ENCODE results near the gene GRIP1.

Gene GRIP1

DNA sequence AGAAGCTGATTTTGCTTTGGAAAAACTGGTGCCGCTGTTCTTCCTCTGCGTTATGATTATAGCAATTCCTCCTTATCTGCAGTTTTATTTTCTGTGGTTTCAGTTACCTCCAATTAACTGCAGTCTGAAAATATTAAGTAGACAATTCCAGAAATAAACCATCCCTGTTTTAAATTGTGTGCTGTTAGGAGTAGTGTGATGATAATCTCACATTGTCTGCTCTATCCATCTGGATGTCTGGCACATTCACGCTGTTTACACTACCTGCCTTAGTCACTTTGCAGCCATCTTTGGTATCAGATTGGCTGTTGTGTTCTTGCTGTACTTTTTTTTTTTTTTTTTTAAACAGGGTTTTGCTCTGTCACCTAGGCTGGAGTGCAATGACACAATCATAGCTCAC is 141.0 kb downstream of the GRIP1 start:
- no peak overlapping the region for H3K9ac ChIP-seq (ENCODE audit: low read length)
- H3K9me3 ChIP-seq (ENCODE audit: insufficient read depth, low read length) = no peaks in the 10 kb centered on the region
- H4K20me1 ChIP-seq (ENCODE audit: low read depth, low read length) = no peaks in the 10 kb centered on the region
- H3K4me3 ChIP-seq (ENCODE audit: insufficient read depth, low read length, poor library complexity, severe bottlenecking) = no peak overlapping the region
- no peaks in the 10 kb centered on the region for H3K36me3 ChIP-seq (ENCODE audit: low read length)
- no peak overlapping the region for H3K27ac ChIP-seq (ENCODE audit: low read depth, low read length)
- H3K79me2 ChIP-seq (ENCODE audit: insufficient read depth, low read length) = no peaks in the 10 kb centered on the region
- no peaks in the 10 kb centered on the region for H3K27me3 ChIP-seq (ENCODE audit: low read length)
- no peak overlapping the region for H3K4me2 ChIP-seq (ENCODE audit: low read depth, low read length, poor library complexity, severe bottlenecking)
- H2AFZ ChIP-seq (ENCODE audit: low read depth, low read length, severe bottlenecking) = no peak overlapping the region
- TF ChIP-seq EZH2phosphoT487 (conservative IDR thresholded peaks at IDR 0.05; ENCODE audit: low read length) = no peak
- TF ChIP-seq, protein P1, sequence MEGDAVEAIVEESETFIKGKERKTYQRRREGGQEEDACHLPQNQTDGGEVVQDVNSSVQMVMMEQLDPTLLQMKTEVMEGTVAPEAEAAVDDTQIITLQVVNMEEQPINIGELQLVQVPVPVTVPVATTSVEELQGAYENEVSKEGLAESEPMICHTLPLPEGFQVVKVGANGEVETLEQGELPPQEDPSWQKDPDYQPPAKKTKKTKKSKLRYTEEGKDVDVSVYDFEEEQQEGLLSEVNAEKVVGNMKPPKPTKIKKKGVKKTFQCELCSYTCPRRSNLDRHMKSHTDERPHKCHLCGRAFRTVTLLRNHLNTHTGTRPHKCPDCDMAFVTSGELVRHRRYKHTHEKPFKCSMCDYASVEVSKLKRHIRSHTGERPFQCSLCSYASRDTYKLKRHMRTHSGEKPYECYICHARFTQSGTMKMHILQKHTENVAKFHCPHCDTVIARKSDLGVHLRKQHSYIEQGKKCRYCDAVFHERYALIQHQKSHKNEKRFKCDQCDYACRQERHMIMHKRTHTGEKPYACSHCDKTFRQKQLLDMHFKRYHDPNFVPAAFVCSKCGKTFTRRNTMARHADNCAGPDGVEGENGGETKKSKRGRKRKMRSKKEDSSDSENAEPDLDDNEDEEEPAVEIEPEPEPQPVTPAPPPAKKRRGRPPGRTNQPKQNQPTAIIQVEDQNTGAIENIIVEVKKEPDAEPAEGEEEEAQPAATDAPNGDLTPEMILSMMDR (IDR thresholded peaks at IDR 0.05; ENCODE audit: insufficient read depth, low read length, poor library complexity, severe bottlenecking) = no peak
- no peaks in the 10 kb centered on the region for H3F3A ChIP-seq (ENCODE audit: insufficient read depth)
- H3K9me2 ChIP-seq (replicated peaks; ENCODE audit: insufficient read depth, low read length) = no peaks in the 10 kb centered on the region

DNA sequence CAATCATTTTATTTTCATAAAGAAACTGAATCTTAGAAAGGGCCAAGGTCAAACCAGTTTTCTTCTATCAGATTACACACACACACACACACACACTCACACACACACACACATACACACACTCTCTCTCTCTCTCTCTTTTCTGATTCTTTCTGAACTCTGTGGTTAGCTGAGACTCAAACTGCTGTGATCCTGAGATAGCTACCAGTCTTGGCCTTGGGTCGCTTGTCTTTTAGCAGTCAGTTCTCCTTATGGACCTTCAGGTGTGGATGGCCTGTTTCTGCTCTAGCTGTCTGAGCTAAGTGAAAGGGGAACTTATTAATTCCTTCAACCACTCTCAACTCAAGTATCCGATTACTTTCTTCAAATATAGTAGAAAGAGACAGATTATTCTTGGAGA is 145.1 kb downstream of the GRIP1 start:
- Histone ChIP-seq H3K9ac (ENCODE audit: low read length) (no peak overlapping the region), H3K36me3 (ENCODE audit: low read length) (no peaks in the 10 kb centered on the region), H3K4me2 (ENCODE audit: low read depth, low read length, poor library complexity, severe bottlenecking) (no peak overlapping the region), H3K9me2 (replicated peaks; ENCODE audit: insufficient read depth, low read length) (no peaks in the 10 kb centered on the region), H3K4me3 (ENCODE audit: insufficient read depth, low read length, poor library complexity, severe bottlenecking) (no peak overlapping the region), H3K79me2 (ENCODE audit: insufficient read depth, low read length) (no peaks in the 10 kb centered on the region), H3K9me3 (ENCODE audit: insufficient read depth, low read length) (no peaks in the 10 kb centered on the region), H3K27me3 (ENCODE audit: low read length) (no peaks in the 10 kb centered on the region), H2AFZ (ENCODE audit: low read depth, low read length, severe bottlenecking) (no peak overlapping the region), H4K20me1 (ENCODE audit: low read depth, low read length) (no peaks in the 10 kb centered on the region), H3F3A (ENCODE audit: insufficient read depth) (no peaks in the 10 kb centered on the region), H3K27ac (ENCODE audit: low read depth, low read length) (no peak overlapping the region)
- TF ChIP-seq, protein P1 (IDR thresholded peaks at IDR 0.05; ENCODE audit: insufficient read depth, low read length, poor library complexity, severe bottlenecking) = no peak
- no peak for TF ChIP-seq EZH2phosphoT487 (conservative IDR thresholded peaks at IDR 0.05; ENCODE audit: low read length)

DNA sequence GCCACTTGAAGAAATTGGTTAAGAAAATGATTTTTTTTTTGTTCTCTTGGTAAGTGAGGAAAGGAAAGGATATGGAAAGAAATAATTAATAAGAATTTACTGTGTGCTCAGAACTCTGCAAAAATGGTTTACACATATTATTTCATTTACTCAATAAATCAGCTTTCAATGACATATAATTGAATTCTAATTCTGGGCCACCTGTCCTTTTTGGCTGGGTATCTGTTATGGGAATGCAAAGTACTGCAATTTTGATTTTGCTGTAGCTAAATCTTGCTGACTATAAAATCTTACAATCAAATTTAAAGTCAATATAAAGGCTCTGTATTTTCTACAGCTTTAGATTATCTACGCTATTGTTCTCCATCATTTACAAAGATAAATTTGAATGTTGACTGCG is 147.1 kb downstream of the GRIP1 start:
- H3K9me2 ChIP-seq (replicated peaks; ENCODE audit: insufficient read depth, low read length) = no peaks in the 10 kb centered on the region
- TF ChIP-seq EZH2phosphoT487 (conservative IDR thresholded peaks at IDR 0.05; ENCODE audit: low read length) = no peak
- TF ChIP-seq, protein P1 (IDR thresholded peaks at IDR 0.05; ENCODE audit: insufficient read depth, low read length, poor library complexity, severe bottlenecking) = no peak
- no peaks in the 10 kb centered on the region for H3K36me3 ChIP-seq (ENCODE audit: low read length)
- no peaks in the 10 kb centered on the region for H3K27me3 ChIP-seq (ENCODE audit: low read length)
- H2AFZ ChIP-seq (ENCODE audit: low read depth, low read length, severe bottlenecking) = no peak overlapping the region
- H3K4me2 ChIP-seq (ENCODE audit: low read depth, low read length, poor library complexity, severe bottlenecking) = no peak overlapping the region
- H3K9me3 ChIP-seq (ENCODE audit: insufficient read depth, low read length) = no peaks in the 10 kb centered on the region
- no peaks in the 10 kb centered on the region for H3F3A ChIP-seq (ENCODE audit: insufficient read depth)
- H3K27ac ChIP-seq (ENCODE audit: low read depth, low read length) = no peak overlapping the region
- no peaks in the 10 kb centered on the region for H4K20me1 ChIP-seq (ENCODE audit: low read depth, low read length)
- H3K4me3 ChIP-seq (ENCODE audit: insufficient read depth, low read length, poor library complexity, severe bottlenecking) = no peak overlapping the region
- H3K9ac ChIP-seq (ENCODE audit: low read length) = no peak overlapping the region
- no peaks in the 10 kb centered on the region for H3K79me2 ChIP-seq (ENCODE audit: insufficient read depth, low read length)

All from SU-DHL-6 (cell line).